ENCODE results near the gene TXNL4A.

The TXNL4A gene

GRCh38 chr18:79982736-79983135 is 5.6 kb downstream of the TXNL4A start:
- no peak overlapping the region for H3K4me3 ChIP-seq
- TF ChIP-seq CTCF (IDR thresholded peaks at IDR 0.05): no peak
- no peak overlapping the region for H3K27ac ChIP-seq
- DNase-seq (ENCODE audit: low spot score): no peak

- Histone ChIP-seq H3K27ac (no peak overlapping the region), H3K4me3 (no peak overlapping the region)
- no peak for TF ChIP-seq CTCF (IDR thresholded peaks at IDR 0.05)
- no peak for DNase-seq (ENCODE audit: low spot score)
Measured at GRCh38 chr18:79980585-79980984, 7.8 kb downstream of the TXNL4A start.

- no peak for DNase-seq (ENCODE audit: low spot score)
Measured at GRCh38 chr18:79979843-79980242, 8.5 kb downstream of the TXNL4A start.

GRCh38 chr18:79975985-79976680 is 12.2 kb downstream of the TXNL4A start:
- no peak overlapping the region for H3K4me3 ChIP-seq
- no peak for TF ChIP-seq CTCF (IDR thresholded peaks at IDR 0.05)
- no peak for DNase-seq (ENCODE audit: low spot score)

More at GRCh38 chr18:79979843-79980242, 8.5 kb downstream of the TXNL4A start:
- no peak overlapping the region for H3K27ac ChIP-seq
- no peak overlapping the region for H3K4me3 ChIP-seq
- TF ChIP-seq CTCF (IDR thresholded peaks at IDR 0.05): no peak

GRCh38 chr18:79975043-79975442 is 13.3 kb downstream of the TXNL4A start:
- no peak for TF ChIP-seq CTCF (IDR thresholded peaks at IDR 0.05)
- DNase-seq (ENCODE audit: low spot score): no peak
- H3K4me3 ChIP-seq: no peak overlapping the region
- no peak overlapping the region for H3K27ac ChIP-seq

More at GRCh38 chr18:79975985-79976680, 12.2 kb downstream of the TXNL4A start:
- no peak overlapping the region for H3K27ac ChIP-seq

- no peak for TF ChIP-seq CTCF (IDR thresholded peaks at IDR 0.05)
- no peak for DNase-seq (ENCODE audit: low spot score)
- Histone ChIP-seq H3K4me3 (no peak overlapping the region), H3K27ac (no peak overlapping the region)
Measured at GRCh38 chr18:79974025-79974654, 14.2 kb downstream of the TXNL4A start.

- TF ChIP-seq CTCF (IDR thresholded peaks at IDR 0.05): no peak
- DNase-seq (ENCODE audit: low spot score): no peak
- Histone ChIP-seq H3K4me3 (no peak overlapping the region), H3K27ac (no peak overlapping the region)
Measured at GRCh38 chr18:79973517-79973916, 14.8 kb downstream of the TXNL4A start.

Measured in coronary artery (tissue), 2 donors.